ENCODE measurements around the gene PLK5. TPM values are rescaled to one million over a fixed set of nuclear protein-coding genes. Genes with fewer than 3 reads are reported as not detected.
A peak's percentile ranks its signal among the peaks of the same experiment; 100 is the strongest.

The PLK5 gene
- total and polyA plus RNA-seq, 7 donors: 0.32 to 0.36 TPM; not detected in 5

GRCh38 chr19:1576242-1577089 lies 52.6 kb downstream of the PLK5 start:
- intact Hi-C loops (cut with DNase I): no loop called here
- H3K27me3 ChIP-seq: no peaks in the 10 kb centered on the region
- H3K27ac ChIP-seq: peak overlapping the region in 1 of 4 donors; percentile 11
- no peak for DNase-seq
- H3K4me1 ChIP-seq: no peaks in the 10 kb centered on the region
- 90 to 91% methylated on average over 30 of the region's 30 CpGs for WGBS, 2 donors
- no peak overlapping the region for H3K4me3 ChIP-seq
- no peaks in the 10 kb centered on the region for H3K9me3 ChIP-seq
- peaks cover 18 to 52% (median 24%) of the 10 kb centered on the region in 4 donors for H3K36me3 ChIP-seq
- TF ChIP-seq POLR2AphosphoS5 (IDR thresholded peaks at IDR 0.05): no peak
- TF ChIP-seq POLR2A (IDR thresholded peaks at IDR 0.05): no peak
- TF ChIP-seq CTCF (IDR thresholded peaks at IDR 0.05): no peak
- no peak for TF ChIP-seq EP300 (IDR thresholded peaks at IDR 0.05)

DNA sequence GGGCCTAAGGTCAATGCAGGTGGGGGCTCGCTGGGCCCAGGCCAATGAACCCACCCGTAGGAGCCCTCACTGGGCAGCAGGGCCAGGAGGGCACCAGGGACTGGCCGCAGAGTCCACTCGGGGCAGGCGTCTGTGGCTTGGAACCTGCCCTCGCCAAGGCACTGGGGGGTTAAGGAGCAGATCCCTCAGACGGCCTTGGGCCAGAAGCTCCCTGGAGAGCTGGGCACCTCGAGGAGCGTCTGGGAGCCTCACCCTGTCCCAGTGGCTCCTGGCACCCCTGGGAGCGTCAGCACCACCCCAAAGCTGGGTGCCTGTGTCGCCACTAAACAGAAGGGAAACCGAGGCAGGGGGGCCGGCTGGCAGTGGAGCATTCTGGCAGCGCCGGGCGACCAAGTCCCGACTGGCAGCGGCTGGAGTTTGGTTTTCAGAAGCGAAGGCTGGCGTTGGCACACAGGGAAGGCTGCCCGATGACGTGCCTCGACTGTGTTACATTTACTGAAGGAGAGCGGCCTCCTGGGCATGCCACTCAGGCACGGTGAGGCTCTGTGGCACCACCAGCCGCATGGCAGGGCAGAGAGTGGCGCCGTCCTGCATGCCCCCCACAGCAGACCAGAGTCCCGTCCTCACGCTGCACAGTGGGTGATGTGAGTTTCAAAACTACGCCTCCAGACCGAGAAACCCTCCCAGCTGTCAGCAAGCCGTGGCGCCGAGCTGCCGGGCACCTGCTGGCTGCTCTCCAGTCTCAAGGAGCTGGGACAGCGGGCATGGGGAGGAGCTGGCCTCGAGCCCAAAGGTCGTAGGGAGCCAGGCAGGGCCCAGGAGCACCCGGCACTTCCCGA lies 53.4 kb downstream of the PLK5 start:
- Histone ChIP-seq H3K36me3 (peaks cover 18 to 60% (median 29%) of the 10 kb centered on the region in 4 donors), H3K27me3 (no peaks in the 10 kb centered on the region), H3K9me3 (no peaks in the 10 kb centered on the region), H3K27ac (peak overlapping the region in 1 of 4 donors; percentile 11), H3K4me3 (no peak overlapping the region), H3K4me1 (no peaks in the 10 kb centered on the region)
- TF ChIP-seq POLR2A (IDR thresholded peaks at IDR 0.05) (no peak), CTCF (IDR thresholded peaks at IDR 0.05) (no peak), POLR2AphosphoS5 (IDR thresholded peaks at IDR 0.05) (no peak), EP300 (IDR thresholded peaks at IDR 0.05) (no peak)
- DNase-seq: peak; percentile 57
- WGBS, 2 donors: 83 to 85% methylated on average over 41 of the region's 41 CpGs
- intact Hi-C loops (cut with DNase I): no loop called here

DNA sequence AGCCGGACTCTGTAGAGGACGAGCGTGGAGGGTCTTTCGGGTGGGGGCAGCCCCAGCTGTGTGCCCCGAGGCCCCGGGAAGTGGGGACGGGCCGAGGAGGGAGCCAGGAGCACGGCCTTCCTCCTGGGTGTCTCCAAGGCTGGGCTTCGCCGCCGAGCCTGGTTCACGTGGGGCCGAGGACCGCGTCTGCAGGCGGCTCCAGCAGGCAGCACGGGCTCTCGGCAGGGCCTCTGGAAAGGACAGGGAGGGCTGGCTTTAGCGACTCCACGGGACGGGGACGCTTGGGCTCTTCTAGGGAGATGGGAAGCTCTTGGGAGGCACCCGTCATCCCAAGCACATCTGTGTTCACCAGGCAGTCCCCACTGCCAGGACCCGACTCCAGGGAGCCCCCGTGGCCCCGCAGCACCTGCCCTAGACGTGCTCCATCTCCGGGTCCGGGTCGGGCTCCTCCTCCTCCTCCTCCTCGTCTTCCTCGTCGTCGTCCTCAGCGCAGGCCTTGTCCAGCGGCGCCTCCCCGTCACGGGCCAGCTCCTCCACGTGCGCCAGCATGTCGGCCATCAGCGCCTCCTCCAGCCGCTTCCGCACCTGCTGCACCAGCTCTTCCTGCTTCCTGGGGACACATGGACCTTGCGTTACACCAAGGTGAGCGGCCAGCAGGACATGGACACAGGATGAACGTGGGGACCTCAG lies 54.2 kb downstream of the PLK5 start:
- Histone ChIP-seq H3K27ac (peak overlapping the region in 1 of 4 donors; percentile 11), H3K4me3 (no peak overlapping the region), H3K4me1 (no peaks in the 10 kb centered on the region), H3K36me3 (peaks cover 18 to 66% (median 36%) of the 10 kb centered on the region in 4 donors), H3K27me3 (no peaks in the 10 kb centered on the region), H3K9me3 (no peaks in the 10 kb centered on the region)
- no peak for TF ChIP-seq EP300 (IDR thresholded peaks at IDR 0.05)
- TF ChIP-seq POLR2AphosphoS5 (IDR thresholded peaks at IDR 0.05): no peak
- TF ChIP-seq CTCF (IDR thresholded peaks at IDR 0.05): no peak
- TF ChIP-seq POLR2A (IDR thresholded peaks at IDR 0.05): no peak
- intact Hi-C loops (cut with DNase I): no loop called here
- DNase-seq: peak; percentile 63
- 91% methylated on average over 49 of the region's 49 CpGs for WGBS, 2 donors

- WGBS, 2 donors: 96 to 97% methylated on average over 20 of the region's 20 CpGs
- peak; percentile 64 for DNase-seq
- Histone ChIP-seq H3K27ac (no peak overlapping the region), H3K9me3 (no peaks in the 10 kb centered on the region), H3K27me3 (no peaks in the 10 kb centered on the region), H3K4me1 (no peaks in the 10 kb centered on the region), H3K4me3 (no peak overlapping the region), H3K36me3 (peaks cover 18 to 76% (median 43%) of the 10 kb centered on the region in 4 donors)
- no peak for TF ChIP-seq EP300 (IDR thresholded peaks at IDR 0.05)
- no peak for TF ChIP-seq POLR2A (IDR thresholded peaks at IDR 0.05)
- no peak for TF ChIP-seq POLR2AphosphoS5 (IDR thresholded peaks at IDR 0.05)
- TF ChIP-seq CTCF (IDR thresholded peaks at IDR 0.05): no peak
- intact Hi-C loops (cut with DNase I): no loop called here
Measured at GRCh38 chr19:1579222-1579621, 55.3 kb downstream of the PLK5 start.
